Endometrial microvascular endothelial cells (primary cell): Measurements from ENCODE around the gene PIGBOS1. TPM values are rescaled to one million over a fixed set of nuclear protein-coding genes. Genes with fewer than 3 reads are reported as not detected.

ENCODE experiments used
- in situ Hi-C: cut with HindIII; loops from 2 replicates; pipeline ENCODE4 v1.10.0; 2017; ENCODE audit warnings: low sequenced_read_pairs, low pct_unique_long_range_greater_than_20kb; ENCODE audit errors: inconsistent ontology term
- total RNA-seq: library from RNA; depleted of rRNA; stranded (reverse); fragments of >200 nt; gene quantifications from one replicate; pipeline ENCODE4 v1.2.3, GENCODE V29; 2015; ENCODE audit errors: inconsistent ontology term

Gene PIGBOS1
- 5.4 TPM for total RNA-seq

- in situ Hi-C loops, result no loop called here
Observed at GRCh38 chr15:55318588-55319494, at the start of gene PIGBOS1, which contains the start of gene PIGB. Gene PIGBOS1, minus strand, starts transcription at chr15:55319123. Its CDS starts 1,331 bp downstream, at chr15:55317792. Gene PIGB, plus strand, starts transcription at chr15:55319222. Its CDS starts 29 bp downstream, at chr15:55319251.

GRCh38 chr15:55366981-55367380 is 48.1 kb upstream of the PIGBOS1 start:
- in situ Hi-C loops, result no loop called here

GRCh38 chr15:55362641-55363040 is 43.7 kb upstream of the PIGBOS1 start:
- in situ Hi-C loops, result no loop called here

GRCh38 chr15:55361048-55361447 is 42.1 kb upstream of the PIGBOS1 start:
- in situ Hi-C loops, result no loop called here

- in situ Hi-C loops, result no loop called here
Observed at GRCh38 chr15:55360256-55360655, 41.3 kb upstream of the PIGBOS1 start.

- in situ Hi-C loops, result no loop called here
Observed at GRCh38 chr15:55358471-55358870, 39.5 kb upstream of the PIGBOS1 start.

- in situ Hi-C loops, result no loop called here
Observed at GRCh38 chr15:55357774-55358173, 38.9 kb upstream of the PIGBOS1 start.

GRCh38 chr15:55356985-55357585 is 38.2 kb upstream of the PIGBOS1 start:
- in situ Hi-C loops, result no loop called here

GRCh38 chr15:55353025-55353424 is 34.1 kb upstream of the PIGBOS1 start:
- in situ Hi-C loops, result no loop called here

- in situ Hi-C loops, result no loop called here
Observed at GRCh38 chr15:55349282-55349681, 30.4 kb upstream of the PIGBOS1 start.

GRCh38 chr15:55348281-55348778 is 29.4 kb upstream of the PIGBOS1 start:
- in situ Hi-C loops, result no loop called here

GRCh38 chr15:55344206-55344605 is 25.3 kb upstream of the PIGBOS1 start:
- in situ Hi-C loops, result no loop called here

- in situ Hi-C loops, result no loop called here
Observed at GRCh38 chr15:55343168-55343567, 24.2 kb upstream of the PIGBOS1 start.

- in situ Hi-C loops, result no loop called here
Observed at GRCh38 chr15:55337160-55337559, 18.2 kb upstream of the PIGBOS1 start.

GRCh38 chr15:55334997-55335396 is 16.1 kb upstream of the PIGBOS1 start:
- in situ Hi-C loops, result no loop called here

- in situ Hi-C loops, result no loop called here
Observed at GRCh38 chr15:55334371-55334770, 15.4 kb upstream of the PIGBOS1 start.

GRCh38 chr15:55327387-55327786 is 8.5 kb upstream of the PIGBOS1 start:
- in situ Hi-C loops, result no loop called here

- in situ Hi-C loops, result no loop called here
Observed at GRCh38 chr15:55322467-55322866, 3.5 kb upstream of the PIGBOS1 start.

- in situ Hi-C loops, result no loop called here
Observed at GRCh38 chr15:55320963-55321362, 2.0 kb upstream of the PIGBOS1 start.

- in situ Hi-C loops, result no loop called here
Observed at GRCh38 chr15:55320238-55320550, 1.3 kb upstream of the PIGBOS1 start.
